Measurements from ENCODE around the gene MYT1.

GRCh38 chr20:64133951-64134407, 30.3 kb upstream of the MYT1 start:
- TF ChIP-seq POLR2A (IDR thresholded peaks at IDR 0.05; ENCODE audit: low read depth, low read length): no peak
- TF ChIP-seq POLR2AphosphoS5 (IDR thresholded peaks at IDR 0.05; ENCODE audit: low read depth, low read length): no peak
